Esophagus squamous epithelium (tissue), 5 donors: Measurements from ENCODE around the gene SLC25A19. TPM values are rescaled to one million over a fixed set of nuclear protein-coding genes. Genes with fewer than 3 reads are reported as not detected.
A peak's percentile ranks its signal among the peaks of the same experiment; 100 is the strongest.

ENCODE experiments used
- DNase-seq: peaks from one replicate; lab custom pipeline; 2025; lab: John Stamatoyannopoulos, UW
- H3K27ac ChIP-seq, 4 donors: fragments of 200-600 bp; sonication (generic); one replicate each; pipeline ENCODE4 v1.5.1; 2016 to 2019; ENCODE audit warnings: mild to moderate bottlenecking in 1 of 4
- H3K27me3 ChIP-seq, 4 donors: fragments of 200-600 bp; sonication (generic); 1 replicate in 3 of 4; 2 replicates in 1 of 4; pipeline versions ENCODE4 v1.5.1 to v1.6.0; 2017 to 2021; ENCODE audit warnings: antibody characterized with exemption in 1 of 4
- H3K36me3 ChIP-seq, 3 donors: fragments of 200-600 bp; sonication (generic); one replicate each; pipeline ENCODE4 v1.5.1; 2016 to 2019
- H3K4me1 ChIP-seq, 3 donors: fragments of 200-600 bp; sonication (generic); one replicate each; pipeline ENCODE4 v1.5.1; 2017 to 2019
- H3K4me3 ChIP-seq, 4 donors: fragments of 200-600 bp; sonication (generic); 1 replicate in 3 of 4; 2 replicates in 1 of 4; pipeline ENCODE4 v1.5.1; 2016 to 2019; ENCODE audit warnings: mild to moderate bottlenecking in 2 of 4, moderate library complexity in 1 of 4
- H3K9me3 ChIP-seq, 3 donors: fragments of 200-600 bp; sonication (generic); one replicate each; pipeline ENCODE4 v1.5.1; 2016 to 2019
- POLR2A ChIP-seq, 4 donors: fragments of 450-650 bp; IDR thresholded peaks; one replicate each; pipeline ENCODE4 v1.6.1; 2017; ENCODE audit warnings: antibody characterized with exemption in 4 of 4, mild to moderate bottlenecking in 4 of 4, moderate library complexity in 3 of 4
- WGBS, 2 donors: methylation state at CpG; one replicate each; pipeline ENCODE4 v1.1.5; 2018; 5-methylcytosine and 5-hydroxymethylcytosine counted together
- intact Hi-C: fragments of 100-400 bp; cut with DNase I; formaldehyde crosslinking; loops from one replicate; pipeline ENCODE4 v1.15.0; 2022
- total RNA-seq, 4 donors: library from RNA; depleted of rRNA; stranded (reverse); fragments of >200 nt; gene quantifications; one replicate each; pipeline ENCODE4 v1.1.0, GENCODE V29; 2016
- TF ChIP-seq, protein P1 (sequence below), 6 experiments: fragments of 450-650 bp in 4 of 6; fragments of 200-600 bp in 2 of 6; sonication (generic) in 2 of 6; IDR thresholded peaks; one replicate each; pipeline ENCODE4 v1.5.1; 2016 to 2019; ENCODE audit warnings: antibody characterized with exemption in 6 of 6, mild to moderate bottlenecking in 4 of 6, moderate library complexity in 4 of 6
- donor health status: DM: yes; HTN: yes; CAD: no.

Gene SLC25A19
- total RNA-seq, 4 donors from 2014 or later, result 9.2 to 15.2 (median 11.2) TPM

- TF ChIP-seq, protein P1, sequence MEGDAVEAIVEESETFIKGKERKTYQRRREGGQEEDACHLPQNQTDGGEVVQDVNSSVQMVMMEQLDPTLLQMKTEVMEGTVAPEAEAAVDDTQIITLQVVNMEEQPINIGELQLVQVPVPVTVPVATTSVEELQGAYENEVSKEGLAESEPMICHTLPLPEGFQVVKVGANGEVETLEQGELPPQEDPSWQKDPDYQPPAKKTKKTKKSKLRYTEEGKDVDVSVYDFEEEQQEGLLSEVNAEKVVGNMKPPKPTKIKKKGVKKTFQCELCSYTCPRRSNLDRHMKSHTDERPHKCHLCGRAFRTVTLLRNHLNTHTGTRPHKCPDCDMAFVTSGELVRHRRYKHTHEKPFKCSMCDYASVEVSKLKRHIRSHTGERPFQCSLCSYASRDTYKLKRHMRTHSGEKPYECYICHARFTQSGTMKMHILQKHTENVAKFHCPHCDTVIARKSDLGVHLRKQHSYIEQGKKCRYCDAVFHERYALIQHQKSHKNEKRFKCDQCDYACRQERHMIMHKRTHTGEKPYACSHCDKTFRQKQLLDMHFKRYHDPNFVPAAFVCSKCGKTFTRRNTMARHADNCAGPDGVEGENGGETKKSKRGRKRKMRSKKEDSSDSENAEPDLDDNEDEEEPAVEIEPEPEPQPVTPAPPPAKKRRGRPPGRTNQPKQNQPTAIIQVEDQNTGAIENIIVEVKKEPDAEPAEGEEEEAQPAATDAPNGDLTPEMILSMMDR (IDR thresholded peaks at IDR 0.05), result no peak
- H3K27me3 ChIP-seq, result no peaks in the 10 kb centered on the region
- no peak overlapping the region for H3K27ac ChIP-seq
- intact Hi-C loops, result loop anchor here (10.0 kb wide), 1 partner anchor 177 kb away; no protein-coding TSS in a partner anchor
- peaks cover 3 to 39% (median 5%) of the 10 kb centered on the region in 3 donors for H3K4me1 ChIP-seq
- no peaks in the 10 kb centered on the region for H3K9me3 ChIP-seq
- H3K4me3 ChIP-seq, result no peak overlapping the region
- peaks cover 0 to 70% (median 0%) of the 10 kb centered on the region in 3 donors for H3K36me3 ChIP-seq
- no peak for DNase-seq
- 60 to 68% methylated on average over 2 of the region's 2 CpGs for WGBS, 2 donors
Measured at GRCh38 chr17:75327757-75328156, 38.5 kb upstream of the SLC25A19 start.

DNA sequence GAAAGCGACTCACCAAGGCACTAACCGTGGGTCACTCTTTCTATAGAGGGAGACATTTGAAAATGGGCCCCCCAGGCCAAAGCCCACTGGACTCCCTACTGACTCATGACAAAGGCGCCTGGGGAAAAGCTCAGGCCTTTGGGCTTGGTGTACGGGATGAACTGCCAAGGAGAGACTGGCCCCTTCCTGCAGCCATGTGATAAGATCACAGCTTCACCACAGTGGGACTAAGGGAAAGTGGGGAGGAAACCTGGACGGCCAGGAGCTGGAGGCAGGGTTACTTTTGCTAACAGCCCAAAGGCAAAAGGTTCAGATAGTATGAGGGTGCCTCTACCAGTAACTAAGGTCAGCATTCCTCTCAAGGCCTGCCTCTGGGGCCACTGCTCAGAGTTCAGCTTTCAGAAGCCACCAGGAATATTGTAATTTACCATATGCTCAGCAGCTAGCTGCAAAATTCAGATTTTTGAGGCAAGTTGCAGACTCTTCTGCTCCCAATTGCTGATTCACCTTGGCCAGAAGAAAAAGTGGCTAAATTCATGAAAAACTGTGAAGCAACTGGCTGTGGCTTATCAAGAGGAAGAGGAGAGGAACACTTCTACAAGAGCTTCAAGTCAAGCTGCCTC lies 37.1 kb upstream of the SLC25A19 start:
- no peak for DNase-seq
- Histone ChIP-seq H3K9me3 (no peaks in the 10 kb centered on the region), H3K4me3 (no peak overlapping the region), H3K27ac (peak overlapping the region in 3 of 4 donors; percentile 45 to 61 (median 47)), H3K27me3 (no peaks in the 10 kb centered on the region), H3K4me1 (peaks cover 3 to 39% (median 5%) of the 10 kb centered on the region in 3 donors), H3K36me3 (peaks cover 4 to 69% (median 5%) of the 10 kb centered on the region in 3 donors)
- intact Hi-C loops, result loop anchor here (10.0 kb wide), 1 partner anchor 178 kb away; no protein-coding TSS in a partner anchor
- no peak for TF ChIP-seq POLR2A (IDR thresholded peaks at IDR 0.05)
- TF ChIP-seq, protein P1 (IDR thresholded peaks at IDR 0.05), result no peak
- 67% methylated on average over 4 of the region's 5 CpGs; no CpG with 5 or more reads in 1 of the 2 donors for WGBS, 2 donors

DNA sequence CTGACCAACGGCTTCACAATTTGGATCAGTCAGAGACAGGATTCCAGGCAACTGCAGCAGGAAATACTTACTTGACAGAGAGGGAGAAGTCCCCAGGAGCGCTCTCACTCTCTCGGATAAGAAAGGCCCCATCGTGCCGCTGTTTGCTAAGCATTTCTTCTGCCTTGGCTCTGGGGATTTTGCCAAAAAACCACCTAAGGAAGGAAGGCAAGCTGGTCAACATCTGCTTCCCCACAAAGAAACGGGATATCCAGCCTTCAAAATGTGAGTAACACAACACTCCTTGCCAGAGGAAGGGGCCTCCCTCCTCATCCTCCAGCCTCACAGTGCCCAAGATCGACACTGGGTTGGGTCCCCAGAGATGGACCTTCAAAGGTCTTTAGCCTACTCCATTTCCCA lies 36.6 kb upstream of the SLC25A19 start:
- H3K9me3 ChIP-seq, result no peaks in the 10 kb centered on the region
- no peak for DNase-seq
- peak overlapping the region in 3 of 4 donors; percentile 45 to 61 (median 47) for H3K27ac ChIP-seq
- H3K4me3 ChIP-seq, result no peak overlapping the region
- intact Hi-C loops, result loop anchor here (10.0 kb wide), 1 partner anchor 179 kb away; no protein-coding TSS in a partner anchor
- H3K4me1 ChIP-seq, result peaks cover 3 to 39% (median 5%) of the 10 kb centered on the region in 3 donors
- WGBS, 2 donors, result 57 to 77% methylated on average over 6 of the region's 7 CpGs
- no peak for TF ChIP-seq POLR2A (IDR thresholded peaks at IDR 0.05)
- TF ChIP-seq, protein P1 (IDR thresholded peaks at IDR 0.05), result no peak
- H3K27me3 ChIP-seq, result no peaks in the 10 kb centered on the region
- H3K36me3 ChIP-seq, result peaks cover 6 to 69% (median 6%) of the 10 kb centered on the region in 3 donors

- intact Hi-C loops, result loop anchor here (10.0 kb wide), 1 partner anchor 179 kb away; no protein-coding TSS in a partner anchor
- no peak overlapping the region for H3K4me3 ChIP-seq
- no peaks in the 10 kb centered on the region for H3K9me3 ChIP-seq
- no peaks in the 10 kb centered on the region for H3K27me3 ChIP-seq
- peak overlapping the region in 3 of 4 donors; percentile 40 to 61 (median 47) for H3K27ac ChIP-seq
- no peak for DNase-seq
- TF ChIP-seq POLR2A (IDR thresholded peaks at IDR 0.05), result no peak
- TF ChIP-seq, protein P1 (IDR thresholded peaks at IDR 0.05), result no peak
- peaks cover 3 to 39% (median 5%) of the 10 kb centered on the region in 3 donors for H3K4me1 ChIP-seq
- H3K36me3 ChIP-seq, result peaks cover 11 to 69% (median 11%) of the 10 kb centered on the region in 3 donors
- WGBS, 2 donors, result 79 to 85% methylated on average over 3 to 4 of the region's 6 CpGs
Measured at GRCh38 chr17:75325348-75325747, 36.1 kb upstream of the SLC25A19 start.

- Histone ChIP-seq H3K36me3 (peaks cover 18 to 82% (median 20%) of the 10 kb centered on the region in 3 donors), H3K9me3 (no peaks in the 10 kb centered on the region), H3K27me3 (no peaks in the 10 kb centered on the region), H3K27ac (no peak overlapping the region), H3K4me1 (peaks cover 3 to 29% (median 5%) of the 10 kb centered on the region in 3 donors), H3K4me3 (no peak overlapping the region)
- TF ChIP-seq POLR2A (IDR thresholded peaks at IDR 0.05), result no peak
- TF ChIP-seq, protein P1 (IDR thresholded peaks at IDR 0.05), result no peak
- no peak for DNase-seq
- WGBS, 2 donors, result 81 to 82% methylated on average over 8 of the region's 10 CpGs
- intact Hi-C loops, result loop anchor here (5.0 to 10.0 kb wide), 2 partner anchors 91 to 183 kb away; no protein-coding TSS in a partner anchor
Measured at GRCh38 chr17:75321506-75321905, 32.3 kb upstream of the SLC25A19 start.
